ENCODE results near the gene OTOS. TPM values are rescaled to one million over a fixed set of nuclear protein-coding genes. Genes with fewer than 3 reads are reported as not detected.

Gene OTOS
- total and polyA plus RNA-seq, 2 of the 13 experiments (the other 11 are each of a cell fraction or from before 2014, with no cell fraction given) = not detected

- peak; percentile 55 for TF ChIP-seq PRPF4 (IDR thresholded peaks at IDR 0.05; ENCODE audit: low read depth, low read length, poor library complexity, severe bottlenecking)
- TF ChIP-seq ZNF317 (CRISPR knock-in tag; IDR thresholded peaks at IDR 0.05) = 0 out of 2 replicates have a peak, but pooled peaks have one; percentile 6
- peak; percentile 59 for TF ChIP-seq PCBP2 (optimal IDR thresholded peaks at IDR 0.05; ENCODE audit: low read depth, low read length, poor library complexity, severe bottlenecking)
- peak; percentile 78 for TF ChIP-seq ZBTB38 (CRISPR knock-in tag; IDR thresholded peaks at IDR 0.05)
- TF ChIP-seq RNF219 (CRISPR knock-in tag; IDR thresholded peaks at IDR 0.05) = no peak
- no peak for TF ChIP-seq PAXIP1 (CRISPR knock-in tag; conservative IDR thresholded peaks at IDR 0.05)
- 0 out of 2 replicates have a peak, but pooled peaks have one; percentile 6 for TF ChIP-seq ZNF605 (CRISPR knock-in tag; IDR thresholded peaks at IDR 0.05)
- TF ChIP-seq EED (CRISPR knock-in tag; IDR thresholded peaks at IDR 0.05) = 0 out of 2 replicates have a peak, but pooled peaks have one; percentile 30
- TF ChIP-seq PATZ1 (CRISPR knock-in tag; IDR thresholded peaks at IDR 0.05) = peak; percentile 23; the same call in 1 of the 2 replicates
- TF ChIP-seq GABPA (IDR thresholded peaks at IDR 0.05; ENCODE audit: low read depth, low read length) = peak; percentile 21; the same call in 1 of the 2 replicates
- no peak for TF ChIP-seq GABPA (CRISPR knock-in tag; IDR thresholded peaks at IDR 0.05; ENCODE audit: low read depth)
- TF ChIP-seq ZNF253 (CRISPR knock-in tag; IDR thresholded peaks at IDR 0.05; ENCODE audit: borderline replicate concordance) = peak; percentile 88; the same call in 1 of the 2 replicates
- TF ChIP-seq ZNF619 (CRISPR knock-in tag; IDR thresholded peaks at IDR 0.05) = 0 out of 2 replicates have a peak, but pooled peaks have one; percentile 12
These were observed 3.7 kb downstream of the OTOS start (continued) for GRCh38 chr2:240136671-240137292.
